Coronary artery (tissue), 2 donors: ENCODE results near the gene NUP93.

Source experiments
- DNase-seq: peaks from one replicate; pipeline ENCODE4 v3.0.0-alpha.2; 2017; ENCODE audit warnings: low spot score
- H3K27ac ChIP-seq, 2 donors: fragments of 200-600 bp; sonication (generic); one replicate each; pipeline ENCODE4 v1.5.1; 2016 to 2019
- H3K4me3 ChIP-seq: fragments of 200-600 bp; sonication (generic); 2 replicates; pipeline ENCODE4 v1.5.1; 2016; ENCODE audit warnings: mild to moderate bottlenecking, moderate library complexity
- TF ChIP-seq, protein P1 (sequence below): fragments of 200-600 bp; sonication (generic); IDR thresholded peaks from one replicate; pipeline ENCODE4 v1.5.1; 2019; ENCODE audit warnings: antibody characterized with exemption

The NUP93 gene

DNA sequence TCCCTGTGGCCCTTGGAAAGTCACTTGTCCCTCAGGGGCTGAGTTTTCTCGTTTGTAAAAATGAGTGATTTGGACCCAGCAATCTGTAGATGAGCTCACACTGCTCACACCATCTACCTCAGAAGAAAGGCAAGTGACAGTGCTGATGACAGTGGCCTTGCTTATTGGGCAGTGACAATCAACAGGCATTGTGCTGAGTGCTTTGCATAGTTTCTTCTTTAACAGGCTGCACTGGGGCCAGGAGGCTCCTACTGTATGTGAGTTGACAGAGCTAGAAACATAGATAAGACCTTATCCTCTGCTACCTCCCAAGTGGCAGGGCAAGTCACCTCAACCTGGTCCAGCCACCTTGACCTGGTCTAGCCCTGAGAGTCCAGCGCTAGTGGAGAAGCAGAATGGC lies 105.4 kb downstream of the NUP93 start:
- H3K4me3 ChIP-seq: no peak overlapping the region
- TF ChIP-seq, protein P1, sequence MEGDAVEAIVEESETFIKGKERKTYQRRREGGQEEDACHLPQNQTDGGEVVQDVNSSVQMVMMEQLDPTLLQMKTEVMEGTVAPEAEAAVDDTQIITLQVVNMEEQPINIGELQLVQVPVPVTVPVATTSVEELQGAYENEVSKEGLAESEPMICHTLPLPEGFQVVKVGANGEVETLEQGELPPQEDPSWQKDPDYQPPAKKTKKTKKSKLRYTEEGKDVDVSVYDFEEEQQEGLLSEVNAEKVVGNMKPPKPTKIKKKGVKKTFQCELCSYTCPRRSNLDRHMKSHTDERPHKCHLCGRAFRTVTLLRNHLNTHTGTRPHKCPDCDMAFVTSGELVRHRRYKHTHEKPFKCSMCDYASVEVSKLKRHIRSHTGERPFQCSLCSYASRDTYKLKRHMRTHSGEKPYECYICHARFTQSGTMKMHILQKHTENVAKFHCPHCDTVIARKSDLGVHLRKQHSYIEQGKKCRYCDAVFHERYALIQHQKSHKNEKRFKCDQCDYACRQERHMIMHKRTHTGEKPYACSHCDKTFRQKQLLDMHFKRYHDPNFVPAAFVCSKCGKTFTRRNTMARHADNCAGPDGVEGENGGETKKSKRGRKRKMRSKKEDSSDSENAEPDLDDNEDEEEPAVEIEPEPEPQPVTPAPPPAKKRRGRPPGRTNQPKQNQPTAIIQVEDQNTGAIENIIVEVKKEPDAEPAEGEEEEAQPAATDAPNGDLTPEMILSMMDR: no peak
- no peak overlapping the region for H3K27ac ChIP-seq
- no peak for DNase-seq

DNA sequence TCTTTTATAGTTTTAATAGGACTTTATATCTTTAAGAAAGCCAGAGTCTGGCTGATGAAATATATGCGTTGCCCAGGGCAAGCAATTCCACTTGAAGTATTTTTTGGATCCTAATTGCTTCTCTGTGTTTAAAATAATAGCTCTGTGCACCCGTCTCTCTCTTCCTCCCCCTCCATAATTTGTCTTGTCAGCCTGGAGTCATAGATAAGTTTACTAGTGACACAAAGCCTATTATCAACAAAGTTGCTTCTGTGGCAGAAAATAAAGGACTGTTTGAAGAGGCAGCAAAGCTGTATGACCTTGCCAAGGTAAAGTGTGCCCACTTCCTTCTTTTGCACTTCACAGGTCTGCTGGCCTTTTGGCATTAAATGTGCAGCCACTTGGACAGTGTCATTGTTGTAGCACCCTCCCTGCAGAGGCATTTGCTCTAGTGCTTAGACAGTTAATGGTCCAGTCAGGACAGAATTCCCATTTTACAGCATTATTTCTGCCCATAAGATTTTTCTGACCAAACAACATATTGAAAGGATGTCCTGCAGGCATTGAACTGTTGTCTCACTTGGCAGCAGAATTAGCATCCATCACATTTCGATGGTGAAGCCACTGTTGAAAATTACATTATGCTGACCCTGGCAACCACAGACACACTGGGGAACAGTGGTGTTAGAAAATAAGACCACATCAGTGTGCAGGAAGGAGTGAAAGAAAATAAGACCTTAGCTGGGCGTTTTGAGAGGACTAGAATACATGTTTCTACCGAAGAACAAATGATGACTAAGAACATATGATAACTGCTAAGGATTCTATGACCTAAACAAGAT lies 106.7 kb downstream of the NUP93 start:
- no peak for DNase-seq
- Histone ChIP-seq H3K27ac (no peak overlapping the region), H3K4me3 (no peak overlapping the region)
- TF ChIP-seq, protein P1: no peak

DNA sequence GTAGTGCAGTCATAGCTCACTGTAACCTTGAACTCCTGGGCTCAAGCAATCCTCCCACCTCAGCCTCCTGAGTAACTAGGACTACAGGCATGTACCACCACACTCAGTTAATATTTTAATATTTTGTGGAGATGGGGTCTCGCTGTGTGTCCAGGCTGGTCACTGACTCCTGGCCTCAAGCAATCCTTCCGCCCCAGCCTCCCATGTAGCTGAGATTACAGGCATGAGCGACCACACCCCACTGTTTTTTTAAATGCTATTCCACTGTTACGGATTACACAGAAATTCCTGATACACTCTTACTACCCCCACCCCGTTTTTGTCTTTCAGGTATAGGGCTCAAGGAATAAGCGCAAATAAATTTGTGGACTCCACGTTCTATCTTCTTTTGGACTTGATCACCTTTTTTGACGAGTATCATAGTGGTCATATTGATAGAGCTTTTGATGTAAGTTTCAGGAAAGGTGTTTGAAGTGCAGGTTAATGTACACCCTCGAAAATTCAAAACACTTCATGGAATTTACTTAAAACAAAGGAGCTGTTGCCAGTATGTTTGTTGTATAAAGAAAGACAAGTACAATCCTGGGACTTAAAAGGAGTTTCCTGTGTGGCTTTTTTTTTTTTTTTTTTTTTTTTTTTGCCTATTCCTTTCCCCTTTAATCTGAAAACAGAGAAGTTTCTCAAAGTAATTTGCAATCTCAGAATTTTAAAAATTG lies 108.9 kb downstream of the NUP93 start:
- TF ChIP-seq, protein P1: no peak
- no peak for DNase-seq

DNA sequence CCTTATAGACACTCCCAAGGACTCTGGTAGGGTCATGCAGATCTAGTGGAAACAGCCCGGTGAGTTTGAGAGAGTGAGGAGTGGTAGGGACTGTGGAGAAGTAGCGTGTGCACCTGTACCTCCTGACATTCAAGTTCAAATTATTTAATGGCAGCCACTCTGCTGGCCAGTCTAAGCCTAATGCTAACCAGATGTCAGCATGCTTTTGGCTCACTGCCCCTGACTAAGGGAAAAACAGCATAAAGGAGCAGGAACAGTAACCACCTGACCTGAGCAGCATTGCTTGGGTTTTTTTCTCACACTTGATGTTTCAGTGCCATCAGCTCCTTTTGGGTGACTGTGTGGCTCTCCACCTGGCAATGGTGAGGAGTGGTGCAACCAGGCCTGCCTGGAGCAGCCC lies 111.3 kb downstream of the NUP93 start:
- Histone ChIP-seq H3K27ac (no peak overlapping the region), H3K4me3 (no peak overlapping the region)
- no peak for DNase-seq
- TF ChIP-seq, protein P1: no peak

More for the DNA sequence above, 108.9 kb downstream of the NUP93 start:
- Histone ChIP-seq H3K27ac (no peak overlapping the region), H3K4me3 (no peak overlapping the region)

DNA sequence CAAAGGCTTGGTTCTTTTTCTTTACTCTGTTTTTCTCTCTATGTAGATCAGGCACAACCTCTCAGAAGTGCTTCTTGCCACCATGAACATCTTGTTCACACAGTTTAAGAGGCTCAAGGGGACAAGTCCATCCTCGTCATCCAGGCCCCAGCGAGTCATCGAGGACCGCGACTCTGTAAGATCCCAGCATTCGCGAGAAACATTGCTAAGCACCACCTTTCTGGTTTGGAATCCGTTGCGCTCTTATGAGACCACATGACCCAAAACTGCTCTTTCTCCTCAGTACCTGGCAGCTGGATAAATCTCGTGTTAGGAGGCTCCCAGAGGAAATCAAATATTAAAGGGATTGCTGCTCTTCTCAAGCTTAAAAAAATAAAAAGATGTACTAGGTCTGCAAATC lies 111.7 kb downstream of the NUP93 start:
- no peak for DNase-seq
- TF ChIP-seq, protein P1: no peak
- H3K4me3 ChIP-seq: no peak overlapping the region
- H3K27ac ChIP-seq: no peak overlapping the region

DNA sequence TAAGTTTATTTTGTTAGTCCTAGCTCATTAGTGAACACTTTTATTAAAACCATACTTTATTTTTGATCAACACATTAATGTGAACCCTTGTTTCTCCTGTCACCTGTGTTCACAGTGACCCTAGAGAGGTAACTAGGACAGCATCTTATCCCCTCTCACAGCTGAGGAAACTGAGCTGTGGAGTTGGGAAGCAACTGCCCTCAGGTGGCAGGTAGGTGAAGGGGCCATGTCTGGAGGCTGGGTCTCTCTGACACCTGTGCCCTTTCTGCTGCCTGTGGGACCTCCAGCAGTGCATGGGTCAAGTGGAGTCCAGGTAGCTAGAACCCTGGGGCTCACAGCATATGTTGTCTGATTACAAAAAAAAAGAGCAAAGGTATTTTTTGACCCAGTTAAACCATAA lies 112.2 kb downstream of the NUP93 start:
- H3K4me3 ChIP-seq: no peak overlapping the region
- no peak overlapping the region for H3K27ac ChIP-seq
- TF ChIP-seq, protein P1: no peak
- no peak for DNase-seq
